ENCODE results near the gene REXO4. TPM values are rescaled to one million over a fixed set of nuclear protein-coding genes. Genes with fewer than 3 reads are reported as not detected.

The REXO4 gene, protein sequence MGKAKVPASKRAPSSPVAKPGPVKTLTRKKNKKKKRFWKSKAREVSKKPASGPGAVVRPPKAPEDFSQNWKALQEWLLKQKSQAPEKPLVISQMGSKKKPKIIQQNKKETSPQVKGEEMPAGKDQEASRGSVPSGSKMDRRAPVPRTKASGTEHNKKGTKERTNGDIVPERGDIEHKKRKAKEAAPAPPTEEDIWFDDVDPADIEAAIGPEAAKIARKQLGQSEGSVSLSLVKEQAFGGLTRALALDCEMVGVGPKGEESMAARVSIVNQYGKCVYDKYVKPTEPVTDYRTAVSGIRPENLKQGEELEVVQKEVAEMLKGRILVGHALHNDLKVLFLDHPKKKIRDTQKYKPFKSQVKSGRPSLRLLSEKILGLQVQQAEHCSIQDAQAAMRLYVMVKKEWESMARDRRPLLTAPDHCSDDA
- 28.7 to 41.2 TPM (median 37.6 TPM) in 5 replicates for total RNA-seq (2022; extraction: Qiagen RNA extraction; ENCODE audit: low read depth)

GRCh38 chr9:133417541-133418461, at the start of gene REXO4:
Gene REXO4 (minus strand): TSS chr9:133418010. CDS start chr9:133417844, 166 bp downstream.

GRCh38 chr9:133459476-133460404, 41.9 kb upstream of the REXO4 start, which contains the start of gene CACFD1:
Gene CACFD1 (plus strand): TSS chr9:133459978. CDS start chr9:133460067, 89 bp downstream.

DNA sequence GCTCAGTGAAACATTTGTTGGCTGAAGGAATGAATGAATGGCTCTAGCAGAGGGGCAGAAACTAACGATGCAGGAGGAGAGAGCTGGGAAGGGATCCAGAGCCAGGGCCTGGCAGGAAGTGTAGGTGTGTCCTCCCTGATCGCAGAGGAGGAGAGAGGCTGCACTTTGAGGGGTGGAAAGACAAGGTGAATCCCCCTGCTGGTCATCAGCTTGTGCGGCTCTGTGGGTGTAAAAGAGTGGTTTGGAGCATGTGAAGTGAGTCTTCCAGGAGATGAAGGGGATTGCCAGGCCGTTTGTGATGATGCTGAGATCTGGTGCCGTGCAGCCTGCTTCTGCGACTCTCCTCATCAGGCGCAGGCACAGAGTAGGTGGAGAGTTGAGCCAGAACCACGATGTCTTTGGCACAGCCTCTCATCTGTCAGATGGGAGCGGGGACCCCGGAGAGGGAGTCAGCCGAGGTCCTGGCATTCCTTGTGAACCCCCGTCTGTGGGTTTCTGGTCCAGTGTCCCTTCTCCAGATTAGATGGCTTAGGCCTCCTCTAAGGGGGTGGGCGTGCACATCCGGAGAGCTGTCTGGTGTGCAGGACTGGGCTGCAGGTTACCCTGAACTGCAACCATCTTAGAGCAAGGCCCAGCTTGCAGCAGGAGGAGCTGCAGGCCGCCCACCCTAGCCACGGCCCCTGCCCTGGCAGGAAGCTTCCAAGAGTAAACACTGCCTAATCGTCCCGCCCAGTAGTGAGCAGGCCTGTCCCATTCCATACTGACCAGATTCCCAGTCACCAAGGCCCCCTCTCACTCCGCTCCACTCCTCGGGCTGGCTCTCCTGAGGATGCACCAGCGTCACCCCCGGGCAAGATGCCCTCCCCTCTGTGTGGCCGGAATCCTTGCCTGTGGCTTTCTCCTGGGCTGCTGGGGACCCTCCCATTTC, 4.1 kb upstream of the REXO4 start, which contains the start of gene ADAMTS13:
Gene ADAMTS13 (plus strand): TSS at position 753 of the 928 bp plus-strand sequence. CDS start 77 bp downstream, at position 830.

DNA sequence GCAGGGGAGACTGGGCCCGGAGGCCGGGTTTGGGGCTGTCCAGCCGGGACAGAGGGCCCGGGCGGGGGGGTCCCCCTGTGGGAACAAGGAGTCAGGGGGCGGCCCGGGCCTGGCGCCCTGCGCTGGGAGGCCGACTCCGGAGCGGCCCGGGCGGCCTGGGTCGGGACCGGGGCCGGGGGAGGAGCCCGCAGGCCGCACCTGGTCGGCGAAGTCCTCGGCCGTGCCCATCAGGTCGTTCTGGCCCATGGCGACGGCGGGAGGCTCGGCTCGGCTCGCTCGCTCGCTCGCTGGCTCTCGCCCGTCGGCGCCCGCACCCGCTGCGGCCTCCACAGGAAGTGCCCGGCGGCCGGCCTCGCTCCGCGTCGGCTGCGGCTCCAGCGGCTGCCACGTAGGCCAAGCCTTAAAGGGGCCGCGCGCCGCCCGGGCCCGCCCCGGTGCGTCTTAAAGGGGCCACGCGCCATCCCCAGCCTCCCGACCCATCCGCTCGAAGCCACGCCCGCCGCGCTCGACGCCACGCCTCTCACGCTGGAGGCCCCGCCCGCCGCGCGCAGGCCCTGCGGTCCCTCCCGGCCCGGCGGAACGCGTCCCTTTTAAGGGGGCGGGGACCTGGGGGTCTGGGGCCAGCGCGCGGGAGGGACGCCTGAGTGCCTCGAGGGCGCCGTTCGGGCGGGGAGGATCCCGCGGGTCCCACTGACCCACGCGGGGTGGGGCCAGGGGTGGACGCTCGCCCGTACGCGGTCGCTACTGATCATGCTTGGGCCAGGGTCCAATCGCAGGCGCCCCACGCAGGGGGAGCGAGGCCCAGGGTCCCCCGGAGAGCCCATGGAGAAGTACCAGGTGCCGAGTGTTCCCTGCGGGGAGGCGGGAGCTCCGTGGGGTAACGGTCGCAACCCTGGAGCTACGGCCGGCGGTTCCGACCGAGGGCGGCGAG, 41.8 kb downstream of the REXO4 start, which contains the start of the genes STKLD1 and SURF4:
Gene STKLD1 (plus strand): TSS at position 643 of the 931 bp plus-strand sequence. CDS start 108 bp downstream, at position 751.
Gene SURF4 (minus strand): TSS at position 337 of the 931 bp plus-strand sequence. CDS start 91 bp downstream, at position 246.

GRCh38 chr9:133356391-133357091, 61.3 kb downstream of the REXO4 start, which contains the start of the genes SURF1 and SURF2:
Gene SURF1 (minus strand): TSS chr9:133356487. CDS start chr9:133356453, 34 bp downstream.
Gene SURF2 (plus strand): TSS chr9:133356550. CDS start chr9:133356593, 43 bp downstream.

Other genes with a start within 250 kb of the REXO4 start
- gene OBP2B, start 208.8 kb downstream of the REXO4 start, total RNA-seq (2022; extraction: Qiagen RNA extraction; ENCODE audit: low read depth): not detected in 5 replicates
- not detected in 5 replicates for gene ABO, start 142.8 kb downstream of the REXO4 start, total RNA-seq (2022; extraction: Qiagen RNA extraction; ENCODE audit: low read depth)
- gene SURF6, start 81.8 kb downstream of the REXO4 start, total RNA-seq (2022; extraction: Qiagen RNA extraction; ENCODE audit: low read depth): 21.9 to 29.2 TPM (median 25.7 TPM) in 5 replicates
- gene MED22, start 69.9 kb downstream of the REXO4 start, total RNA-seq (2022; extraction: Qiagen RNA extraction; ENCODE audit: low read depth): 25.4 to 31.8 TPM (median 30.0 TPM) in 5 replicates
- 3,238 to 3,462 TPM (median 3,433 TPM) in 5 replicates for gene RPL7A, start 69.8 kb downstream of the REXO4 start, total RNA-seq (2022; extraction: Qiagen RNA extraction; ENCODE audit: low read depth)
- gene SURF1, start 61.5 kb downstream of the REXO4 start, total RNA-seq (2022; extraction: Qiagen RNA extraction; ENCODE audit: low read depth): 40.7 to 46.1 TPM (median 43.4 TPM) in 5 replicates
- 41.1 to 54.3 TPM (median 46.6 TPM) in 5 replicates for gene SURF2, start 61.5 kb downstream of the REXO4 start, total RNA-seq (2022; extraction: Qiagen RNA extraction; ENCODE audit: low read depth)
- gene SURF4, start 42.0 kb downstream of the REXO4 start, total RNA-seq (2022; extraction: Qiagen RNA extraction; ENCODE audit: low read depth): 190 to 220 TPM (median 208 TPM) in 5 replicates
- 0.55 to 1.5 TPM (median 1.1 TPM) in 5 replicates for gene STKLD1, start 41.6 kb downstream of the REXO4 start, total RNA-seq (2022; extraction: Qiagen RNA extraction; ENCODE audit: low read depth)
- 0.49 to 0.82 TPM (median 0.52 TPM) in 5 replicates for gene ADAMTS13, start 4.4 kb upstream of the REXO4 start, total RNA-seq (2022; extraction: Qiagen RNA extraction; ENCODE audit: low read depth)
- 3.6 to 4.7 TPM (median 4.1 TPM) in 5 replicates for gene CACFD1, start 42.0 kb upstream of the REXO4 start, total RNA-seq (2022; extraction: Qiagen RNA extraction; ENCODE audit: low read depth)
- gene SLC2A6, start 61.1 kb upstream of the REXO4 start, total RNA-seq (2022; extraction: Qiagen RNA extraction; ENCODE audit: low read depth): 15.4 to 21.8 TPM (median 20.4 TPM) in 5 replicates
- not detected in 5 replicates for gene MYMK, start 106.9 kb upstream of the REXO4 start, total RNA-seq (2022; extraction: Qiagen RNA extraction; ENCODE audit: low read depth)
- not detected in 5 replicates for gene ADAMTSL2, start 116.7 kb upstream of the REXO4 start, total RNA-seq (2022; extraction: Qiagen RNA extraction; ENCODE audit: low read depth)
- gene FAM163B, start 191.4 kb upstream of the REXO4 start, total RNA-seq (2022; extraction: Qiagen RNA extraction; ENCODE audit: low read depth): not detected in 5 replicates
- not detected in 5 replicates for gene DBH, start 218.4 kb upstream of the REXO4 start, total RNA-seq (2022; extraction: Qiagen RNA extraction; ENCODE audit: low read depth)

All from A549 treated with DMSO at 1 μM for 4 hours (cell line).